Astrocyte of the spinal cord (primary cell): Measurements from ENCODE around the gene ANKRD33B.
A peak's percentile ranks its signal among the peaks of the same experiment; 100 is the strongest.

Source experiments
- DNase-seq: peaks from one replicate; pipeline ENCODE4 v3.0.0; 2011; ENCODE audit warnings: low read depth, low spot score
- H3K4me3 ChIP-seq: 2 replicates; pipeline ENCODE4 v1.5.1; 2011; ENCODE audit warnings: low read depth, mild to moderate bottlenecking, low read length, moderate library complexity
- CTCF ChIP-seq: IDR thresholded peaks from 2 replicates; pipeline ENCODE4 v1.5.1; 2012; ENCODE audit warnings: low read depth, mild to moderate bottlenecking, low read length, inconsistent platforms
- in situ Hi-C: cut with HindIII; loops from 2 replicates; pipeline ENCODE4 v1.10.0; 2017; ENCODE audit warnings: low sequenced_read_pairs

Gene ANKRD33B

GRCh38 chr5:10595293-10595671, 31.4 kb downstream of the ANKRD33B start:
- no peak for TF ChIP-seq CTCF
- DNase-seq, result no peak
- in situ Hi-C loops, result no loop called here
- H3K4me3 ChIP-seq, result no peak overlapping the region

GRCh38 chr5:10595672-10596309, 31.9 kb downstream of the ANKRD33B start:
- no peak overlapping the region for H3K4me3 ChIP-seq
- in situ Hi-C loops, result no loop called here
- peak; percentile 89 for DNase-seq
- TF ChIP-seq CTCF, result no peak

GRCh38 chr5:10596310-10596703, 32.4 kb downstream of the ANKRD33B start:
- H3K4me3 ChIP-seq, result no peak overlapping the region
- DNase-seq, result no peak
- TF ChIP-seq CTCF, result no peak
- in situ Hi-C loops, result no loop called here

GRCh38 chr5:10596886-10597451, 33.1 kb downstream of the ANKRD33B start:
- TF ChIP-seq CTCF, result no peak
- H3K4me3 ChIP-seq, result no peak overlapping the region
- no peak for DNase-seq
- in situ Hi-C loops, result no loop called here

- TF ChIP-seq CTCF, result no peak
- H3K4me3 ChIP-seq, result no peak overlapping the region
These were observed 35.2 kb downstream of the ANKRD33B start for GRCh38 chr5:10599113-10599512.

GRCh38 chr5:10599862-10600284, 36.0 kb downstream of the ANKRD33B start:
- in situ Hi-C loops, result no loop called here
- DNase-seq, result peak; percentile 59
- no peak overlapping the region for H3K4me3 ChIP-seq
- no peak for TF ChIP-seq CTCF

More at GRCh38 chr5:10599113-10599512, 35.2 kb downstream of the ANKRD33B start:
- no peak for DNase-seq
- in situ Hi-C loops, result no loop called here
